CD4-positive, alpha-beta T cell treated with Interleukin-2 at 100 ng/mL for 4 hours (primary cell): ENCODE data around the gene SLC38A10.
"Not testable (repeated sequence)": the region's sequence is repeated elsewhere in the genome, so short reads cannot be mapped to it uniquely, and the experiment has no call there.

Experiments
- DNase-seq: peaks from one replicate; pipeline ENCODE4 v3.0.0-alpha.2; 2020; ENCODE audit warnings: low spot score

Gene SLC38A10

DNA sequence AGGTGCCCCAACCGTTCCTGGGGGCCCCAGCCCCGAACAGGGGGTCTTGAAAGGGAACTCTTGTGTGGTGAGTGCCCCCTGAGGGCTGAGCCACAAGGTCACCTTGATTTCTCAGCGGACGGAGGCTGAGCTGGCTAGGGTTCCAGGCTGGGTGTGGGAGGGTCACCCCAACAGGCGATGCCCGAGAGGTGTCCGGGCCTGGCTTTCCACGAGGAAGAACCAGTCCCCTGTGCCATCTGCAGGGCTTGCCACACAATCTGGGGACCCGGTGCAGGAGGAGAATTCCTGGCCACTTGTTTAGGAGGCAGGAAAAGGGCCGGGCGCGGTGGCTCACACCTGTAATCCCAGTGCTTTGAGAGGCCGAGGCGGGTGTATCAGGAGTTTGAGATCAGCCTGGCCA lies 16.8 kb upstream of the SLC38A10 start:
- DNase-seq: no peak

DNA sequence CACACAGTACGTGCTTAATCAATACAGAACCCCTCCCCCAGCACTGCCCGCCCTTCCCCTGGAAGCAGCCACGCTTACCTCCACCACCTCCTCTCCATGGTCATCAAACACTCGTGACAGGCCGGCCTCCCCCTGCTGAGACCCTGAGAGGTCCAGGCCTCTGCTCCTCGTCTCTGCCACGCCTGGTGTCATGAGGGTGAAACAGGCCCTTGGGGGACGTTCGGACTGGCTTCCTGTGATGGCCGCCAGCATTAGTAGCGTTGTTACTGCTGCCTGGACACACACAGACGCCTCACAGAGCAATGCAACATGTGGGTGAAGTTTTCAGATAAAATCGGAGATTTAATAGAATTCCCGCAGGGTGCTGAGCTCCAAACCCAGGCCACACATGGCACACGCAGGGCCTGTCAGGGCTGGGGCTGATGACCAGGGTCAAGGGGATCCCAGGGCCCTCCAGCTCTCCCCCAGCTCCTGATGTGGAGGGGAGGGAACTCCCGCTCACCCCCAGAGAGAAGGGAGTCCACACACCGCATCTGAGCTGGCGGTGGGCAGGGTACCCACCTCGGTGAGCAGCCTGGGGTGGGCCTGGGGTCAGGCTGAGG lies 15.9 kb upstream of the SLC38A10 start:
- no peak for DNase-seq

DNA sequence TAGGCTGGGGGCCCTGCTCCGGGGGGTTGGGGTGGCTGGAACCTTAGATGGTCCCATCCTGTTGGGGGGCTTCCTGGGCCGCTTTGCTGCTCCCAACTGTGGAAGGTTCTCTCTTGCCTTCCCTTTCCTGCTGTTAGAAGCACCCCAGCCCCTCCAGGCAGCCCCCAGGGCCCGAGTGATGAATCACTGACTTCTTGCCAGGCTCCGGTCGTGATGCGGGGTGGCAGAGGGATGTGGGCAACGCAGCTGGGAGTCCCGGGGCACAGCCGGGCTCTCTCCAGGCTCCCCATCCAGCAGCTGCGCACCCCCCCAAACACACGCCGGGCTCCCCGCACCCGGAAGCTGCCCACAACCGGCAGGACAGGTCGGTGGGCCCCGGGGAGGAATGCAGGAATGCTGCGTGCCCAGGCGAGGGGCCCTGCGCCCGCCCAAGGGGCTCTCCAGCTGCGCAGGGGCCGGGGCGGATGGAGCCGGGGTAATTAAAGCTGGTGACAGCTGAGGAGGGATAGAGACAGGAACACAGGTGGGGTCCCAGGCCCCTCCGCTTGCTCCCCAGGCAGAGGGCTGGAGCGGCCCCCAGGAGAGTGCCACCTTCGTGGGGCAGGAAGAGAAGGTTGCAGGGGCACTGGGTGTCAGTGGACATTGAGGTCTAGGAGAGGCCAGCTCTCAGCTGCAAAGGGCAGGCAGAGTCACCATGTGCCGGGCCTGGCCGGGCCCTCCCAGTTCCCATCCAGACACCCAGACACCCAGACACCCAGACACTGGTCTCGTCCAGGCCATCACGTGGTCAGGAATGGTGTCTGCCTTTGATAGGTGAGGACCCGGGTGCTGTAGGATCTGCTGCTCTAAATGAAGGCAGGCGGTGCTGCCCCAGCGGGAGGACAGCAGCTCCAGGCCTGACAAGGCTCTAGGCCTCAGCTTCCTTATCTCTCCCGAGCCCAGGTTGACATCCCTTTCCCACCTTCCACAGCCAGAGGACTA lies 15.0 kb upstream of the SLC38A10 start:
- DNase-seq: no peak

DNA sequence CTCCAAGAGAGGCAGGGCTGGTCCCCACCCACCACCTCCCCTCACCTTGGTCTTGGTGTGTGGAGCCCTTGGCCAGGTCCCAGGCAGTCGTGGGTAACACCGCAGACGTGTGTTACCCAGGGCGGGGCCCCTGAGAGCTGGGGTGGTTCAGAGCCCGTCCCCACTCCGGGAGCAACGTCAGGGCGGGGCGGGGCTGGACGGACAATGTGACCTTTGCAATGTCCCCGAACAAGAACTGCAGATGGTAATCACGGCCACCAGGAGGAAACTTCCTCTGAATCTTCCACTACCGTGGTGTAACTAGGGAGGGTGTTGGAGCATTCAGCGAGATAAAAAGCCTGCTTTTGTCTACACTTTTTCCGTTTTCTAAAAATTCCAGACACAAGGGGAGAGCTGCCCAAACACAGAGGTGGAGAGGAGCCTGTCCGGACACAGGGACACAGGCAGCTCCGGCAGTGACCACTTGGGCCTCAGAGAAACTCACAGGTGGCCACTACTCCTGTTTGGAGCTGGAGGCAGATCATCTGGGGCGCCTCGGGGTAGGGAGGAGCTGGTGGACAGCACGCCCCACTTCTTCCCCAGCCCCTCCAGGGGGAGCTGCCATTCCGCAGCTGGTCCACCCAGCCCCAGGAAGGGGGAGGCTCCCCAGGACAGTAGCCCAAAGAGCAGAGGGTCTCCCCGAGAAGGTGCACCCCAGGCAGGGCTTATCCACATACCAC lies 14.2 kb upstream of the SLC38A10 start:
- peak; percentile 24 for DNase-seq

DNA sequence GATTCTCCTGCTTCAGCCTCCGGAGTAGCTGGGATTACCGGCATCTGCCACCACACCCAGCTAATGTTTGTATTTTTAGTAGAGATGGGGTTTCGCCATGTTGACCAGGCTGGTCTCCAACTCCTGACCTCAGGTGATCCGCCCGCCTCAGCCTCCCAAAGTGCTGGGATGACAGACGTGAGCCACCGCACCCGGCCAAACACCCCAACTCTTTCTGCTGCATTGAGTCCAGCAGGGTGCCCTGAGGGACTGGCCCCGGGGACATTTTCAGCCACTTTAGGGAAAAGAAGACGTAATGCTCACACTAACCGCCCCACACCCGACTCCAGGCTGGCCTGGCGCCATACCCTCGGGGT lies 13.7 kb upstream of the SLC38A10 start:
- not testable (repeated sequence) for DNase-seq

DNA sequence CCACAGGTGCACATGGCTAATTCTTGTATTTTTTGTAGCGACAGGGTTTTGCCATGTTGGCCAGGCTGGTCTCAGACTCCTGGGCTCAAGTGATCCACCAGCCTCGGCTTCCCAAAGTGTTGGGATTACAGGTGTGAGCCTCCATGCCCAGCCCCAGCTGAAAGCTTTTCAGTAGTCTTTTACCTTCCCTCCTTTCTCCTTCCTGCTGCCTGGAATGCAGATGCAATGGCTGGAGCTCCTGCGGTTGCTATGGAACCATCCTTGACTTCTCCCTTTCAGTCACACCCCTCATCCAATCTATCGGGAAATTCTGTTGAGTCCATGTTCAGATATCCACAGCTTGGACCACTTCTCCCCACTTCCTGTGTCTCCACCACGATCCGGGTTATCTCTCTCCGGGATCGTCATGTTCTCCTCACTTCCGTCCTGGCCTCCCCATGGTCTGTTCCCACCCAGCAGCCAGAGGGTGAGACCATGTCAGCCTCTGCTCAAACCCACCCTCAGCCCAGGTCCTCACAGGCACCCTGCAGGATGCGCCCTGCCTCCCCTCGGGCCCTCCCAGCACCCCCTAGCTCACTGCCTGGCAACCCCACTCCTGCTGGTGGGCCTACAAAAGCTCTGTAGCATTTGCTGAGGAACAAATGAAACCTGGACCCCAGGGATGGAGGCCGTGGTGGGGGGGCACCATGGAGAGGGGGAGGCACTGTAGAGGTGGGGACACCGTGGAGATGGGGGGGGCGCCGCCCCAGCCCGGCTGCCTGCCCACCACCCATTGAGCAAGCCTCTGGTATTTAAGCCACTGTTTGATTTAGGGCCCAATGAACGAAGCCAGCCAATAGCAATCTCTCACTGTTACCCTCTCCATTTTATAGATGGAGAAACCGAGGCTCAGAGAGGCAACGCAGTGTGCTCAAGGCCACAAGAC lies 12.8 kb upstream of the SLC38A10 start:
- no peak for DNase-seq

DNA sequence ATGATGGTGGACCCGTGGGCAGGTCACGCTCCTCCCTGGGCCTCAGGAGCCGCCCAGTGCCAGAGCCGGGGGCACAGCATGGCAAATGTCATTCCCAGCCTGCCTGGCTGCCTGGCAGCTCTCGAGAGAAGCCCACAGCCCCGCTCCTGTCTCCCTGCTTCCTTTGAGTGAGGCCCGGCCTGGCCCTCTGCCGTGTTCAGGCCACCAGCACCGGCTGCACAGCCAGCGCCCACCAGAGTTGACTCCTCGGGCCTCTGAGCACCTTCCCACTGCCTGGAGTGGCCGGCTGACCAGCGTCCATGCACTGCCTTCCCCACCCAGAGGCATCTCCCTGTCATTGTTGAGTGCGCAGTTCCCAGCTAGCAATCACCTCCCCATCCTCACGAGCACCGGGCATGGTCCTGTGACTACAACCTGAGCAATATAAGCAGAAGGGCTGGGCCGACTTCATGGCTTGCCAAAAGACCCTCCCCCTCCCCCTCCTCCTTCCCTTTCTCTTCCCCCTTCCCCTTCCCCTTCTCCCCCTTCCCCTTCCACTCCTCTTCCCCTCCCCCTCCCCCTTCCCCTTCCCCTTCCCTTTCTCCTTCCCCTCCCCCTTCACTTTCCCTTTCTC lies 11.9 kb upstream of the SLC38A10 start:
- no peak for DNase-seq

DNA sequence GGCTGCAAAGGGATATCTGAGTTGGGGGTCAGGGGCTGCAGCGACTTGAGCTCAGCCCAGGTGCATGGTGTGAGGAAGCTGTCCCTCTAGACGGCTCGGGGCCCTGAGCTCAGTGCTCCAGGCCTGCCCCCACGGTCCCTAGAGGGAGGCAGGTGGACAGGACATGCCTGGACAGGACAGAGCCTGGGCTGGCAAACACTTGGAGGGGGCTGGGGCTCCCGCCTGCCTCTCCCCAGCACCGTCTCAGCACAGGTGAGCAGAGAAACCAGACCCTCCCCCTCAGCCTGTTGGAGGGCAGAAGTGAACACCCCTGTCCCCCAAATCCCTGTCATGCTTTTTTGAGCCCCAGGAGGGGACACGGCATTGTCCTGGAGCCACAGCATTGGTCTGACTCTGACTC lies 11.4 kb upstream of the SLC38A10 start:
- no peak for DNase-seq

DNA sequence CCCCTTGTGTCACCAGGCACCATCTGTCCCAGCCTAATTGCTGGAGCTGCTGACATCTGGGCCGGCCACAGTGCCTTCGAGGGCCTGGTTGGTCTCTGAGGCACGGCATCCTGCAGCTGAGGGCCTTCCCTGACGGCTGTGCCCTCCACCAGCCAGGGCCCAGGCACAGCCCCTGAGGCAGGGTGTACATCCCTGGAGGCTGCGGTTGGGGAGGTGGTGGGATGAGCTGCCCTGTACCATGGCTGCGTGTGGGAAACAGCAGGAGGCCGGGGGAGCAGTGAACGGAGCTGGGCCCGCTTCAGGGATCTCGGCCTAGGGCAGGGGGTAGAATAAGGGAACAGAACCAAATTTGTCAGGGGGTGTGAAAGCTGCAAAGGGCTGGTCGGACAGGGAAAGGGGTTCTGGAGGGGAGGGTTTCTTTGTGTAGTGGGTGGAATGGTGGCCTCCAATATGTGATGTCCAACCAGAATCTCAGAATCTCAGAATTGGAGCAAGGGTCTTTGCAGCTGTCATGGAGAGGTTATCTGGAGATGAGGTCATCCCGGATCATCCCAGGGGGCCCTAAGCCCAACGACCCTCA lies 10.0 kb upstream of the SLC38A10 start:
- no peak for DNase-seq

DNA sequence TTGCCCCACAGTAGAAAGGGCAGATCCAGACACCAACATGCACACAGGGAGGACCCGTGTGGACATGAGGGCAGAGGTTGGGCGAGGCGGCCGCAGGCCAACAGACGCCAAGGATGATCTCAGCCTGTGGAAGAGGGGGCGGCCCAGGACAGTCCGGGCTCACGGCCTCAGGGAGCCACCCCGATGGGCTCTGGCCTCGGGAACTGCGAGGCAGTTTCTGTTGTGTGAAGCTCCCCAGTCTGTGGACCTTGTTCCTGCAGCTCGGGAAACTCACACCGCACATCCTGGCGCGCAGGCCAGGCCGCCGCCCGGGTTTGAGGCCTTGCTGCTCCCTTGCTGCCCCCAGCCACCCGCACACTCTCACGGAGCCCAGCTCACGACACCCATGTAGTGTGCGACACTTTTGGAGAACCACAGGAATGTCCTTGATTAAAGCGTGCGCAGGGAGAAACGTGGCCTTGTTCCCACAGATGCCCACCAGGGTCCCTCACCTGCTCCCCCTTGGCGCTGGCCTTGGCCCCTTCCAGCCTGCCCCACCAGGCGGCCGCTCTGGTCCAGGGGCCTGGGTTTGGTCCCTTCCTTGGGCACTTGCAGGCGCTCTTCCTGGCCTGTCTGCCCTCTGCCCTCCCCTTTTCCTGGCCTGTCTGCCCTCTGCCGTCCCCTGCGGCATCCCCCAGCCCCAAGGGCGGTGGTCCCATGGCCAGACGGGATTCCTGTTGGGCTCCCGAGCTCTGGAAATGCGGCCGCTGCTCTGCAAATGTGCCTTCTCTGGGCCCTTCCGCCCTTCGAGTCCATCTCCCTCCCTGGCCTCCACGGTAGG lies 9.3 kb upstream of the SLC38A10 start:
- no peak for DNase-seq

DNA sequence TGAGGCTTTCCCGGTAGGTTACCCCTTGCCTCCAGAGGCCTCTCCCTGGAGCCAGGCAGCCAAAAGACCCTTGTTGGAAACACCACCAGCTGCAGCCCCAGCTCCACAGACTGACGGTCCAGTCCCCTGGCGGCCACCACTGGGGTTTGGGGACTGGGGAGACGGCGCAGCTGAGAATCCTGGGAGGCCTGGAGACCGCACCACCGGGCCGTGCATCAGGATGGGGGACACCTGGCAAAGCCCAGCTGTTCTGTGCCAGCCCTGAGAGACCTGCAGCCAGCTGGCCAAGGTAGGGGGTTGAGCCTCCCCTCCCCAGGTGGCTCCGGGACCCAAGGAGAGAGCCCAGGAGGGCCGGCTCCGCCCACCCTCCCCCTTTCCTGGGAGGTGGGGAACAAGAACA lies 8.3 kb upstream of the SLC38A10 start:
- DNase-seq: no peak

DNA sequence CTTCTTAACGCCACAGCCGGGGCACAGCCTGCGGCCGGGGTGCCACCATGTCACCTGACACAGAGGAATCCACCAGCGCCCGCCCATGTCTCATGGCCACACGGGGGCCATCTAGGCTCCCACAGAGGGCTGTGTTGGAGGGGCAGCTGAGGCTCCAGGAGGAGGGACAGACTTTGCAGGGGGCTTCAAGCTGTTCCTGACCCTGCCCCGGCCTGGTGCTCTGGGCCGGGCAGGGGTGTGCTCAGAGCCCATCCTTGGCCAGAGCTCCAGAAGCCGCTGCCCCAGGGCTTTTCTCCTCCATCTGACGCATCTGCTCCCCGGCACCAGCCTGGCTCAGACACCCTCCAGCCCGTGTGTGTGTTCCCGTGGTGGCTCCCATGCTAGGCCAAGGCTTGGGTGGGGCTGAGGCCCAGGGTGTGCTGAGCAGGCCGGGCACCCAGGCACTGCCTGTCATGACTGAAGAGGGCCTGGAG lies 7.8 kb upstream of the SLC38A10 start:
- DNase-seq: no peak

DNA sequence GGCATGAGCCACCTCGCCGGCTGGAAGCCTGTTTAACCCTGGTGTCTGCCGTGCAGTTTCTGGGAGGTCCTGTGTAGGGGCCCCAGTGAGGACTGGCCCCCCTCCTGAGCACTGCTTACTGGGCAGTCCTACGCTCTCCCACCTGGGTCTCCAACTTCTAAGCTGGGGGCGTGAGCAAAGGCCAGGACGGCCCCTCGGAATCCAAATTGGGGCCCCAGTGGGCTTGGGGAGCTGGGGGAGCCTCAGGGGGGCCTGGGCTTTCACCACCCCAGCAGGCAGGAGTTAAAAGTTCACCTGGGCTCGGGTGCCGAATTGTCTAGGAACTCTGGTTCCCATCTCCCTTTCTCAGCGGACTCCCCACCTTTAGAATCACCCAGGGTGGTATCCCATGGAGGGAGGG lies 7.2 kb upstream of the SLC38A10 start:
- no peak for DNase-seq

DNA sequence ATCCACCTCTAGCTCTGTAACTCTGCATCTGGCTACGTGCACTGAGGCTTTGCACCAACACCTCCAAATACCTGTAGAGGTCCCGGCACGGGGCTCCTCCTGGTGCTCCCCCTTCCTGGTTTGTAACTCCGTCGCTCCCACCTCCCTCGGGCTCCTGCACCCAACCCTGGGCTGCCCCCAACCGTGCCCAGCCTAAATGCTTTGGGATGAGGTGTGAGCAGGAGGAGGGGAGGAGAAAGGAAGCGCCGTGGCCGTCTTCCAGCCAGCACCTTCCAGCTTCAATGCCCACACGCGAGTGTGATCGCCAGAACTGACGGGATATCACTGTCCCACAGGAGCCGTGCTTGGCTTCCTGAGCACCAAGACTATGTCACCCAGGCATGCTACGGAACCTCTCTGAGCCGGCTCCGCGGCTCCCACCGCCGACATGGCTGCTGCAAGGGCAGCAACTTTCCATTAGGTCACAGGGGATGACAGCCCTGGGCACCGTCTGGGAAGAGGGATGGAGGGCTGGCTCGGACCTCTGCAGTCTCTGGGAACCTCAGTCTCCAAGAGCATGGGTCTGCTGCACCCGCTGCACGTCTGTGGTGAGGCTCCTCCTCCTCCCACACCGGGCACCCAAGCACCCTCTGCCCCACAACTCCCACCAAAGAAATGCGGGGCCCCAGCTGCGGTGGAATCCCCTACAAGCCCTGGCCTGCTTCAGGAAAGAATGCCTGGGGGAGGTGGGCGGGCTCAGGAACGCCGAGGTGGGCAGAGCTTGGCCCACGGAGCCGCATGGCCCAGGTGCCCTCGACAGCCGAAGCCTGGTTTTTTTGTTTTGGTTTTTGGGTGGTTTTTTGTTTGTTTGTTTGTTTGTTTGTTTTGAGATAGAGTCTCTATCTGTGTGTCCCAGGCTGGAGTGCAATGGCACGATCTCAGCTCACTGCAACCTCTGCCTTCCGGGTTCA lies 6.4 kb upstream of the SLC38A10 start:
- no peak for DNase-seq

DNA sequence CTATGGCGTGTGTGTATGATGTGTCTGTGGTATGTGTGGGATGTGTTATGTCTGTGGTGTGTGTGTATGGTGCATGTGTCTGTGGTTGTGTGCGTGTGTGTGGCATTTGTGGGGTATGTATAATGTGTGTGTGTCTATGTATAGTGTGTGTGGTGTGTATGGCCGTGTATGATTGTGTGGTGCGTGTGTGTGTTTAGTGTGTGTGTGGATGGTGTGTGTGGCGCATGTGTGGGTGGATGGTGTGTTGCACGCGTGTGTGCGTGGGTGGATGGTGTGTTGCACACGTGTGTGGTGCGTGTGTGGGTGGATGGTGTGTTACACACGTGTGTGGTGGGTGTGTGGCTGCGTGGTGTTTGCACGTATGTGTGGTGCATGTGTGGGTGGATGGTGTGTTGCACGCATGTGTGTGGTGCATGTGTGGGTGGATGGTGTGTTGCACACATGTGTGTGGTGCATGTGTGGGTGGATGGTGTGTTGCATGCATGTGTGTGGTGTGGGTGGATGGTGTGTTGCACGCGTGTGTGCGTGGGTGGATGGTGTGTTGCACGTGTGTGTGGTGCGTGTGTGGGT lies 5.6 kb upstream of the SLC38A10 start:
- DNase-seq: no peak

DNA sequence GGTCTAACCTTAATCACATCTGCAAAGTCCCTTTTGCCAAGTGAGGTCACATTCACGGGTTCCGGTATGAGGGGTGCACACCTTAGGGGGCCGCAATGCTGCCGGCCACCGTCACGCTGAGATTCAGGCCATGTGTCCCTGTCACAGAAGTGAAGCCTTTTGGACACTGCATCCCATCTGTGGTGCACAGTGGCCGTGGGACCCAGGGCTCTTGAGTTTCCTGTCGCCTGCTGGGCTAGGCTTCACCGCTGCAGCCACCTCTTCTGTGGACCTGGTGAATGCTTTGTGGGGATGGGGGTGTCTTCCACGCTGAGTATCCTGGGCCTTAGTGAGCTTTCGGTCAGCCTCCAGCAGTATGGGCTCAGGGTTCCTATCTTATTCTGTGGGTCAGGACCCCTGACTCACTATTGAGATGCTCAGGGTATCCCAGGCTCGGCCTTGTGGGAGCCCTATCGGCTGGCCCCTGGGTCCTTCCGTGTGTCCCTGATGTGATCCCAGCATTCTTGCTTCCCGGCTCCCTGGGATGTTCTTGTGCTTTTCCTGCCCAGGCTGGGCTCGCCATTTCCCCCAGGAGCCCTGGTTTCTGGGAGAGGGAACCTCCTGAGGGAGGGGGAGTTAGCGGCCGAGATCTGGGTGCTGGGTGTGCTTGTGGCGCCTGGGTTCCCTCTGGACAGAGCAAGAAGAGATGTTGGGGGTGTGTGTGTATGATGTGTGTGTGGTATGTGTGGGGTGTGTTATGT lies 4.9 kb upstream of the SLC38A10 start:
- no peak for DNase-seq

DNA sequence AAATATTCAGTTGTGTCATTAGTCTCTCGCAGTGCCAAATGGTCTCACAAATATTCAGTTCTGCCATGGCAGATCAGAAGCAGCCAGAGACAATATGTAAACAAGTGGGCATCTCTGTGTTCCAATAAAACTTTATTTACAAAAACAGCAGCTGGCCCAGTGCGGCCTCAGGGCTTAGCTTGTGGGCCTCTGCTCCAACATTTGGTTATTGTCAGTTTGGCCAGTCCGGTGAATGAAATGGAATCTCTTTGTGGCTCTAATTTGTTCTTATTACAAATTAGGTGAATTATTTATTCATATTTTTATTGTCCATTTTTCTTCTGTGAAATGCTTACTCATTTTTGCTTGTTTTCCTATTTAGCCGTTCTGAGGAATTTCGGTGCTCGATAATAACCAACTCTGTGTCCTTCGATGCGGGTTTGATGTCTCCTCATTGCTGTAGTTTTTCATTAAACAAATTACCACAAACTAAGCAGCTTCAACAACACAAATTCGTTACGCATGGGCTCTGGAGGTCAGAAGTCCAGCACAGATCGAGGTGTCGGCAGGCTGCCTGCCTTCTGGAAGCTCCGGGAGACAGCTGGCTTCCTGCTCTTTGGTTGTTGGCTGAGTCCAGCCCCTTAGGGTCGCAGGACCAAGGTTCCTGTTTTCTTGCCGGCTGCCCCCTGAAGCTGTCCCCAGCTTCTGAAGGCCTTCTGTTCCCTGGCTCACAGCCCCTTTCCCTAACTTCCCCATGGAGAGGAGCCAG lies 4.1 kb upstream of the SLC38A10 start:
- no peak for DNase-seq
